Uterus (tissue), 2 donors: ENCODE data around the gene OR4K13.

Source experiments
- CTCF ChIP-seq, 4 experiments: fragments of 200-600 bp in 2 of 4; fragments of 450-650 bp in 2 of 4; sonication (generic) in 2 of 4; IDR thresholded peaks; one replicate each; pipeline ENCODE4 v1.5.1; 2016 to 2019; ENCODE audit warnings: antibody characterized with exemption in 4 of 4, mild to moderate bottlenecking in 2 of 4, moderate library complexity in 1 of 4
- POLR2A ChIP-seq, 2 donors: fragments of 450-650 bp; IDR thresholded peaks; one replicate each; pipeline ENCODE4 v1.6.1; 2016; ENCODE audit warnings: antibody characterized with exemption in 2 of 2, mild to moderate bottlenecking in 1 of 2, moderate library complexity in 1 of 2

GRCh38 chr14:20001863-20002262 is 34.0 kb downstream of the OR4K13 start, which contains the start of gene OR4Q2:
- TF ChIP-seq CTCF (IDR thresholded peaks at IDR 0.05) (no peak), POLR2A (IDR thresholded peaks at IDR 0.05) (no peak)
